H1 (cell line): ENCODE results near the gene CTTNBP2. TPM values are rescaled to one million over a fixed set of nuclear protein-coding genes. Genes with fewer than 3 reads are reported as not detected.

ENCODE experiments used
- polyA plus RNA-seq, 7 experiments: library from polyadenylated mRNA; depleted of rRNA in 3 of 7; stranded (reverse) in 5 of 7; unstranded in 2 of 7; fragments of >200 nt in 5 of 7; fragments of 200-250 nt in 2 of 7; gene quantifications; 1 replicate in 5 of 7; 2 replicates in 1 of 7; 4 replicates in 1 of 7; pipeline versions ENCODE4 v1.2.1 to v1.2.3, GENCODE V29; 2011 to 2013; ENCODE audit warnings: missing spikeins in 2 of 7, mixed read lengths in 2 of 7
- total RNA-seq: library from RNA; stranded (reverse); fragmentation: NEBNext Ultra II Directional; extraction: Animal tissue kit (Norgen Biotek cat#: 25700); gene quantifications from 2 replicates; pipeline ENCODE4 v1.2.1, GENCODE V29; 2021
- TF ChIP-seq, protein P1 (sequence below): fragments of 300-600 bp; sonication (generic); IDR thresholded peaks from 2 replicates; pipeline ENCODE4 v1.7.1; 2012; ENCODE audit warnings: low read length, moderate library complexity, mild to moderate bottlenecking, inconsistent platforms; ENCODE audit not compliant: insufficient replicate concordance

Gene CTTNBP2
- total and polyA plus RNA-seq, 2 of the 8 experiments (the other 6 are each of a cell fraction or from before 2014, with no cell fraction given): 15.3 to 35.1 TPM

GRCh38 chr7:117737926-117738325, 135.3 kb downstream of the CTTNBP2 start (continued):
- TF ChIP-seq, protein P1, sequence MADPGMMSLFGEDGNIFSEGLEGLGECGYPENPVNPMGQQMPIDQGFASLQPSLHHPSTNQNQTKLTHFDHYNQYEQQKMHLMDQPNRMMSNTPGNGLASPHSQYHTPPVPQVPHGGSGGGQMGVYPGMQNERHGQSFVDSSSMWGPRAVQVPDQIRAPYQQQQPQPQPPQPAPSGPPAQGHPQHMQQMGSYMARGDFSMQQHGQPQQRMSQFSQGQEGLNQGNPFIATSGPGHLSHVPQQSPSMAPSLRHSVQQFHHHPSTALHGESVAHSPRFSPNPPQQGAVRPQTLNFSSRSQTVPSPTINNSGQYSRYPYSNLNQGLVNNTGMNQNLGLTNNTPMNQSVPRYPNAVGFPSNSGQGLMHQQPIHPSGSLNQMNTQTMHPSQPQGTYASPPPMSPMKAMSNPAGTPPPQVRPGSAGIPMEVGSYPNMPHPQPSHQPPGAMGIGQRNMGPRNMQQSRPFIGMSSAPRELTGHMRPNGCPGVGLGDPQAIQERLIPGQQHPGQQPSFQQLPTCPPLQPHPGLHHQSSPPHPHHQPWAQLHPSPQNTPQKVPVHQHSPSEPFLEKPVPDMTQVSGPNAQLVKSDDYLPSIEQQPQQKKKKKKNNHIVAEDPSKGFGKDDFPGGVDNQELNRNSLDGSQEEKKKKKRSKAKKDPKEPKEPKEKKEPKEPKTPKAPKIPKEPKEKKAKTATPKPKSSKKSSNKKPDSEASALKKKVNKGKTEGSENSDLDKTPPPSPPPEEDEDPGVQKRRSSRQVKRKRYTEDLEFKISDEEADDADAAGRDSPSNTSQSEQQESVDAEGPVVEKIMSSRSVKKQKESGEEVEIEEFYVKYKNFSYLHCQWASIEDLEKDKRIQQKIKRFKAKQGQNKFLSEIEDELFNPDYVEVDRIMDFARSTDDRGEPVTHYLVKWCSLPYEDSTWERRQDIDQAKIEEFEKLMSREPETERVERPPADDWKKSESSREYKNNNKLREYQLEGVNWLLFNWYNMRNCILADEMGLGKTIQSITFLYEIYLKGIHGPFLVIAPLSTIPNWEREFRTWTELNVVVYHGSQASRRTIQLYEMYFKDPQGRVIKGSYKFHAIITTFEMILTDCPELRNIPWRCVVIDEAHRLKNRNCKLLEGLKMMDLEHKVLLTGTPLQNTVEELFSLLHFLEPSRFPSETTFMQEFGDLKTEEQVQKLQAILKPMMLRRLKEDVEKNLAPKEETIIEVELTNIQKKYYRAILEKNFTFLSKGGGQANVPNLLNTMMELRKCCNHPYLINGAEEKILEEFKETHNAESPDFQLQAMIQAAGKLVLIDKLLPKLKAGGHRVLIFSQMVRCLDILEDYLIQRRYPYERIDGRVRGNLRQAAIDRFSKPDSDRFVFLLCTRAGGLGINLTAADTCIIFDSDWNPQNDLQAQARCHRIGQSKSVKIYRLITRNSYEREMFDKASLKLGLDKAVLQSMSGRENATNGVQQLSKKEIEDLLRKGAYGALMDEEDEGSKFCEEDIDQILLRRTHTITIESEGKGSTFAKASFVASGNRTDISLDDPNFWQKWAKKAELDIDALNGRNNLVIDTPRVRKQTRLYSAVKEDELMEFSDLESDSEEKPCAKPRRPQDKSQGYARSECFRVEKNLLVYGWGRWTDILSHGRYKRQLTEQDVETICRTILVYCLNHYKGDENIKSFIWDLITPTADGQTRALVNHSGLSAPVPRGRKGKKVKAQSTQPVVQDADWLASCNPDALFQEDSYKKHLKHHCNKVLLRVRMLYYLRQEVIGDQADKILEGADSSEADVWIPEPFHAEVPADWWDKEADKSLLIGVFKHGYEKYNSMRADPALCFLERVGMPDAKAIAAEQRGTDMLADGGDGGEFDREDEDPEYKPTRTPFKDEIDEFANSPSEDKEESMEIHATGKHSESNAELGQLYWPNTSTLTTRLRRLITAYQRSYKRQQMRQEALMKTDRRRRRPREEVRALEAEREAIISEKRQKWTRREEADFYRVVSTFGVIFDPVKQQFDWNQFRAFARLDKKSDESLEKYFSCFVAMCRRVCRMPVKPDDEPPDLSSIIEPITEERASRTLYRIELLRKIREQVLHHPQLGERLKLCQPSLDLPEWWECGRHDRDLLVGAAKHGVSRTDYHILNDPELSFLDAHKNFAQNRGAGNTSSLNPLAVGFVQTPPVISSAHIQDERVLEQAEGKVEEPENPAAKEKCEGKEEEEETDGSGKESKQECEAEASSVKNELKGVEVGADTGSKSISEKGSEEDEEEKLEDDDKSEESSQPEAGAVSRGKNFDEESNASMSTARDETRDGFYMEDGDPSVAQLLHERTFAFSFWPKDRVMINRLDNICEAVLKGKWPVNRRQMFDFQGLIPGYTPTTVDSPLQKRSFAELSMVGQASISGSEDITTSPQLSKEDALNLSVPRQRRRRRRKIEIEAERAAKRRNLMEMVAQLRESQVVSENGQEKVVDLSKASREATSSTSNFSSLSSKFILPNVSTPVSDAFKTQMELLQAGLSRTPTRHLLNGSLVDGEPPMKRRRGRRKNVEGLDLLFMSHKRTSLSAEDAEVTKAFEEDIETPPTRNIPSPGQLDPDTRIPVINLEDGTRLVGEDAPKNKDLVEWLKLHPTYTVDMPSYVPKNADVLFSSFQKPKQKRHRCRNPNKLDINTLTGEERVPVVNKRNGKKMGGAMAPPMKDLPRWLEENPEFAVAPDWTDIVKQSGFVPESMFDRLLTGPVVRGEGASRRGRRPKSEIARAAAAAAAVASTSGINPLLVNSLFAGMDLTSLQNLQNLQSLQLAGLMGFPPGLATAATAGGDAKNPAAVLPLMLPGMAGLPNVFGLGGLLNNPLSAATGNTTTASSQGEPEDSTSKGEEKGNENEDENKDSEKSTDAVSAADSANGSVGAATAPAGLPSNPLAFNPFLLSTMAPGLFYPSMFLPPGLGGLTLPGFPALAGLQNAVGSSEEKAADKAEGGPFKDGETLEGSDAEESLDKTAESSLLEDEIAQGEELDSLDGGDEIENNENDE: no peak
